ENCODE results near the gene SNX7. TPM values are rescaled to one million over a fixed set of nuclear protein-coding genes. Genes with fewer than 3 reads are reported as not detected.

SNX7 gene
- total RNA-seq, 1 donor from 2014 or later: 29.7 TPM

GRCh38 chr1:98761219-98761865, 99.8 kb downstream of the SNX7 start:
- DNase-seq (ENCODE audit: low spot score, unreplicated experiment): no peak
- Mint-ChIP-seq H3K9me3 (ENCODE audit: low read depth) (no peaks in the 10 kb centered on the region), H3K4me1 (ENCODE audit: low read depth) (no peaks in the 10 kb centered on the region), H3K27me3 (no peaks in the 10 kb centered on the region), H3K4me3 (ENCODE audit: low read depth) (no peak overlapping the region), H3K36me3 (ENCODE audit: insufficient read depth) (peaks cover 2% of the 10 kb centered on the region), H3K27ac (no peak overlapping the region)
- peak; percentile 27 for TF ChIP-seq CTCF (IDR thresholded peaks at IDR 0.05; ENCODE audit: unreplicated experiment)

- H3K27me3 Mint-ChIP-seq: no peaks in the 10 kb centered on the region
- no peak for TF ChIP-seq CTCF (IDR thresholded peaks at IDR 0.05; ENCODE audit: unreplicated experiment)
- no peak overlapping the region for H3K4me3 Mint-ChIP-seq (ENCODE audit: low read depth)
- no peak for DNase-seq (ENCODE audit: low spot score, unreplicated experiment)
- H3K27ac Mint-ChIP-seq: no peak overlapping the region
- H3K4me1 Mint-ChIP-seq (ENCODE audit: low read depth): no peaks in the 10 kb centered on the region
- H3K36me3 Mint-ChIP-seq (ENCODE audit: insufficient read depth): peaks cover 2% of the 10 kb centered on the region
- H3K9me3 Mint-ChIP-seq (ENCODE audit: low read depth): no peaks in the 10 kb centered on the region
These were observed 102.1 kb downstream of the SNX7 start for GRCh38 chr1:98763488-98764150.

GRCh38 chr1:98764485-98764884, 103.0 kb downstream of the SNX7 start:
- no peaks in the 10 kb centered on the region for H3K9me3 Mint-ChIP-seq (ENCODE audit: low read depth)
- no peak overlapping the region for H3K4me3 Mint-ChIP-seq (ENCODE audit: low read depth)
- no peaks in the 10 kb centered on the region for H3K4me1 Mint-ChIP-seq (ENCODE audit: low read depth)
- peaks cover 2% of the 10 kb centered on the region for H3K36me3 Mint-ChIP-seq (ENCODE audit: insufficient read depth)
- no peak for DNase-seq (ENCODE audit: low spot score, unreplicated experiment)
- H3K27me3 Mint-ChIP-seq: no peaks in the 10 kb centered on the region
- TF ChIP-seq CTCF (IDR thresholded peaks at IDR 0.05; ENCODE audit: unreplicated experiment): no peak
- no peak overlapping the region for H3K27ac Mint-ChIP-seq

- no peak overlapping the region for H3K27ac Mint-ChIP-seq
- peaks cover 2% of the 10 kb centered on the region for H3K36me3 Mint-ChIP-seq (ENCODE audit: insufficient read depth)
- TF ChIP-seq CTCF (IDR thresholded peaks at IDR 0.05; ENCODE audit: unreplicated experiment): no peak
- H3K4me1 Mint-ChIP-seq (ENCODE audit: low read depth): no peaks in the 10 kb centered on the region
- H3K4me3 Mint-ChIP-seq (ENCODE audit: low read depth): no peak overlapping the region
- DNase-seq (ENCODE audit: low spot score, unreplicated experiment): no peak
- no peaks in the 10 kb centered on the region for H3K9me3 Mint-ChIP-seq (ENCODE audit: low read depth)
- H3K27me3 Mint-ChIP-seq: no peaks in the 10 kb centered on the region
These were observed 104.7 kb downstream of the SNX7 start for GRCh38 chr1:98766255-98766654.

- H3K27ac Mint-ChIP-seq: no peak overlapping the region
- no peak for DNase-seq (ENCODE audit: low spot score, unreplicated experiment)
- H3K4me3 Mint-ChIP-seq (ENCODE audit: low read depth): no peak overlapping the region
- H3K4me1 Mint-ChIP-seq (ENCODE audit: low read depth): no peaks in the 10 kb centered on the region
- TF ChIP-seq CTCF (IDR thresholded peaks at IDR 0.05; ENCODE audit: unreplicated experiment): no peak
- no peaks in the 10 kb centered on the region for H3K27me3 Mint-ChIP-seq
- H3K36me3 Mint-ChIP-seq (ENCODE audit: insufficient read depth): no peaks in the 10 kb centered on the region
- no peaks in the 10 kb centered on the region for H3K9me3 Mint-ChIP-seq (ENCODE audit: low read depth)
These were observed 107.6 kb downstream of the SNX7 start for GRCh38 chr1:98769162-98769561.

Data from progenitor cell of endocrine pancreas (in vitro differentiated cells).